ENCODE results near the gene ZDHHC8. TPM values are rescaled to one million over a fixed set of nuclear protein-coding genes. Genes with fewer than 3 reads are reported as not detected.

ZDHHC8 gene
- total RNA-seq, 1 experiment from 2014 or later: 11.5 TPM

- Histone ChIP-seq H3K9me2 (replicated peaks; ENCODE audit: insufficient read depth, low read length) (no peaks in the 10 kb centered on the region), H3K4me1 (ENCODE audit: low read length) (no peaks in the 10 kb centered on the region), H3K9me3 (ENCODE audit: low read length) (peaks cover 7% of the 10 kb centered on the region), H3K4me3 (ENCODE audit: low read length) (no peak overlapping the region), H3K79me2 (ENCODE audit: low read length) (peaks cover 22% of the 10 kb centered on the region), H3K36me3 (ENCODE audit: insufficient read depth, low read length) (peaks cover 83% of the 10 kb centered on the region), H3K9ac (ENCODE audit: low read length) (no peak overlapping the region), H3K27ac (ENCODE audit: low read length) (no peak overlapping the region), H4K20me1 (ENCODE audit: insufficient read depth, low read depth, low read length) (no peaks in the 10 kb centered on the region), H3K27me3 (ENCODE audit: low read length) (no peaks in the 10 kb centered on the region), H3K4me2 (ENCODE audit: low read depth, low read length, poor library complexity, severe bottlenecking) (no peak overlapping the region), H2AFZ (ENCODE audit: low read length) (no peak overlapping the region)
- DNase-seq: no peak
Observed at GRCh38 chr22:20093418-20094196, 38.0 kb upstream of the ZDHHC8 start.

GRCh38 chr22:20094197-20094807 lies 37.3 kb upstream of the ZDHHC8 start:
- Histone ChIP-seq H3K4me2 (ENCODE audit: low read depth, low read length, poor library complexity, severe bottlenecking) (no peak overlapping the region), H3K79me2 (ENCODE audit: low read length) (peaks cover 22% of the 10 kb centered on the region), H3K36me3 (ENCODE audit: insufficient read depth, low read length) (peaks cover 77% of the 10 kb centered on the region), H3K9ac (ENCODE audit: low read length) (no peak overlapping the region), H3K27ac (ENCODE audit: low read length) (no peak overlapping the region), H4K20me1 (ENCODE audit: insufficient read depth, low read depth, low read length) (no peaks in the 10 kb centered on the region), H3K27me3 (ENCODE audit: low read length) (no peaks in the 10 kb centered on the region), H3K4me1 (ENCODE audit: low read length) (no peaks in the 10 kb centered on the region), H3K9me3 (ENCODE audit: low read length) (peaks cover 7% of the 10 kb centered on the region), H3K4me3 (ENCODE audit: low read length) (no peak overlapping the region), H2AFZ (ENCODE audit: low read length) (no peak overlapping the region), H3K9me2 (replicated peaks; ENCODE audit: insufficient read depth, low read length) (no peaks in the 10 kb centered on the region)
- DNase-seq: no peak

GRCh38 chr22:20095521-20095920 lies 36.1 kb upstream of the ZDHHC8 start:
- Histone ChIP-seq H3K9me2 (replicated peaks; ENCODE audit: insufficient read depth, low read length) (no peaks in the 10 kb centered on the region), H2AFZ (ENCODE audit: low read length) (no peak overlapping the region), H3K4me3 (ENCODE audit: low read length) (no peak overlapping the region), H3K79me2 (ENCODE audit: low read length) (peaks cover 22% of the 10 kb centered on the region), H3K27me3 (ENCODE audit: low read length) (no peaks in the 10 kb centered on the region), H3K9me3 (ENCODE audit: low read length) (peaks cover 7% of the 10 kb centered on the region), H3K4me2 (ENCODE audit: low read depth, low read length, poor library complexity, severe bottlenecking) (no peak overlapping the region), H3K4me1 (ENCODE audit: low read length) (no peaks in the 10 kb centered on the region), H4K20me1 (ENCODE audit: insufficient read depth, low read depth, low read length) (no peaks in the 10 kb centered on the region), H3K36me3 (ENCODE audit: insufficient read depth, low read length) (peaks cover 66% of the 10 kb centered on the region), H3K9ac (ENCODE audit: low read length) (no peak overlapping the region), H3K27ac (ENCODE audit: low read length) (no peak overlapping the region)
- DNase-seq: no peak

- Histone ChIP-seq H2AFZ (ENCODE audit: low read length) (no peak overlapping the region), H3K4me3 (ENCODE audit: low read length) (no peak overlapping the region), H3K9me3 (ENCODE audit: low read length) (peaks cover 7% of the 10 kb centered on the region), H3K79me2 (ENCODE audit: low read length) (peaks cover 19% of the 10 kb centered on the region), H3K27ac (ENCODE audit: low read length) (no peak overlapping the region), H3K9ac (ENCODE audit: low read length) (no peak overlapping the region), H3K27me3 (ENCODE audit: low read length) (no peaks in the 10 kb centered on the region), H4K20me1 (ENCODE audit: insufficient read depth, low read depth, low read length) (no peaks in the 10 kb centered on the region), H3K4me2 (ENCODE audit: low read depth, low read length, poor library complexity, severe bottlenecking) (no peak overlapping the region), H3K4me1 (ENCODE audit: low read length) (no peaks in the 10 kb centered on the region), H3K9me2 (replicated peaks; ENCODE audit: insufficient read depth, low read length) (no peaks in the 10 kb centered on the region), H3K36me3 (ENCODE audit: insufficient read depth, low read length) (peaks cover 54% of the 10 kb centered on the region)
- no peak for DNase-seq
Observed at GRCh38 chr22:20096574-20097420, 34.8 kb upstream of the ZDHHC8 start.

- no peaks in the 10 kb centered on the region for H3K4me1 ChIP-seq (ENCODE audit: low read length)
- H3K27me3 ChIP-seq (ENCODE audit: low read length): no peaks in the 10 kb centered on the region
- H3K27ac ChIP-seq (ENCODE audit: low read length): no peak overlapping the region
- no peaks in the 10 kb centered on the region for H4K20me1 ChIP-seq (ENCODE audit: insufficient read depth, low read depth, low read length)
- no peak overlapping the region for H3K9ac ChIP-seq (ENCODE audit: low read length)
- H3K9me3 ChIP-seq (ENCODE audit: low read length): peaks cover 7% of the 10 kb centered on the region
- peaks cover 35% of the 10 kb centered on the region for H3K79me2 ChIP-seq (ENCODE audit: low read length)
- H2AFZ ChIP-seq (ENCODE audit: low read length): no peak overlapping the region
- no peak overlapping the region for H3K4me2 ChIP-seq (ENCODE audit: low read depth, low read length, poor library complexity, severe bottlenecking)
- H3K4me3 ChIP-seq (ENCODE audit: low read length): no peak overlapping the region
- peaks cover 47% of the 10 kb centered on the region for H3K36me3 ChIP-seq (ENCODE audit: insufficient read depth, low read length)
- no peak for DNase-seq
- H3K9me2 ChIP-seq (replicated peaks; ENCODE audit: insufficient read depth, low read length): no peaks in the 10 kb centered on the region
Observed at GRCh38 chr22:20099099-20099711, 32.4 kb upstream of the ZDHHC8 start.

GRCh38 chr22:20101638-20102037 lies 30.0 kb upstream of the ZDHHC8 start:
- no peaks in the 10 kb centered on the region for H4K20me1 ChIP-seq (ENCODE audit: insufficient read depth, low read depth, low read length)
- H2AFZ ChIP-seq (ENCODE audit: low read length): no peak overlapping the region
- H3K9me2 ChIP-seq (replicated peaks; ENCODE audit: insufficient read depth, low read length): no peaks in the 10 kb centered on the region
- H3K79me2 ChIP-seq (ENCODE audit: low read length): peaks cover 24% of the 10 kb centered on the region
- peaks cover under 1% of the 10 kb centered on the region for H3K9me3 ChIP-seq (ENCODE audit: low read length)
- H3K27me3 ChIP-seq (ENCODE audit: low read length): no peaks in the 10 kb centered on the region
- no peak overlapping the region for H3K4me2 ChIP-seq (ENCODE audit: low read depth, low read length, poor library complexity, severe bottlenecking)
- no peak overlapping the region for H3K27ac ChIP-seq (ENCODE audit: low read length)
- DNase-seq: no peak
- peaks cover 23% of the 10 kb centered on the region for H3K36me3 ChIP-seq (ENCODE audit: insufficient read depth, low read length)
- H3K4me3 ChIP-seq (ENCODE audit: low read length): no peak overlapping the region
- no peak overlapping the region for H3K9ac ChIP-seq (ENCODE audit: low read length)
- H3K4me1 ChIP-seq (ENCODE audit: low read length): no peaks in the 10 kb centered on the region

GRCh38 chr22:20102203-20102780 lies 29.3 kb upstream of the ZDHHC8 start:
- Histone ChIP-seq H3K9ac (ENCODE audit: low read length) (no peak overlapping the region), H3K4me3 (ENCODE audit: low read length) (no peak overlapping the region), H3K4me1 (ENCODE audit: low read length) (no peaks in the 10 kb centered on the region), H3K79me2 (ENCODE audit: low read length) (peaks cover 17% of the 10 kb centered on the region; the same call in 1 of the 2 replicates), H3K9me2 (replicated peaks; ENCODE audit: insufficient read depth, low read length) (no peaks in the 10 kb centered on the region), H3K4me2 (ENCODE audit: low read depth, low read length, poor library complexity, severe bottlenecking) (no peak overlapping the region), H4K20me1 (ENCODE audit: insufficient read depth, low read depth, low read length) (no peaks in the 10 kb centered on the region), H3K36me3 (ENCODE audit: insufficient read depth, low read length) (peaks cover 16% of the 10 kb centered on the region), H2AFZ (ENCODE audit: low read length) (no peak overlapping the region), H3K27ac (ENCODE audit: low read length) (no peak overlapping the region), H3K27me3 (ENCODE audit: low read length) (no peaks in the 10 kb centered on the region), H3K9me3 (ENCODE audit: low read length) (no peaks in the 10 kb centered on the region)
- no peak for DNase-seq

All from Karpas-422 (cell line).